Loucy (cell line): Measurements from ENCODE around the gene PRKACA.

ENCODE experiments used
- H2AFZ ChIP-seq: fragments of 200-600 bp; sonication (generic); 2 replicates; pipeline ENCODE4 v1.6.0; 2016; ENCODE audit warnings: antibody characterized with exemption, mild to moderate bottlenecking, low read length, moderate library complexity
- H3F3A ChIP-seq: fragments of 200-600 bp; 2 replicates; pipeline ENCODE4 v1.6.0; 2016; ENCODE audit warnings: antibody characterized with exemption, low read depth, mild to moderate bottlenecking
- H3K27me3 ChIP-seq: fragments of 200-600 bp; sonication (generic); 2 replicates; pipeline ENCODE4 v1.6.1; 2014; ENCODE audit warnings: low read length, mild to moderate bottlenecking; ENCODE audit not compliant: insufficient read depth, poor library complexity, severe bottlenecking
- H3K36me3 ChIP-seq: fragments of 200-600 bp; sonication (generic); 2 replicates; pipeline ENCODE4 v1.6.1; 2016; ENCODE audit warnings: low read length; ENCODE audit not compliant: insufficient read depth
- H3K4me1 ChIP-seq: fragments of 200-600 bp; sonication (generic); 2 replicates; pipeline ENCODE4 v1.5.1; 2014; ENCODE audit warnings: low read length, mild to moderate bottlenecking; ENCODE audit not compliant: insufficient read depth, poor library complexity, severe bottlenecking
- H3K4me2 ChIP-seq: fragments of 200-600 bp; sonication (generic); 2 replicates; pipeline ENCODE4 v1.6.0; 2014; ENCODE audit warnings: antibody characterized with exemption, low read length, low read depth, mild to moderate bottlenecking; ENCODE audit not compliant: poor library complexity, severe bottlenecking
- H3K4me3 ChIP-seq: fragments of 200-600 bp; sonication (generic); 2 replicates; pipeline ENCODE4 v1.5.1; 2014; ENCODE audit warnings: low read length, mild to moderate bottlenecking, mixed read lengths; ENCODE audit not compliant: poor library complexity, severe bottlenecking
- H3K79me2 ChIP-seq: fragments of 200-600 bp; sonication (generic); 2 replicates; pipeline ENCODE4 v1.6.1; 2014; ENCODE audit warnings: low read length; ENCODE audit not compliant: insufficient read depth
- H3K9ac ChIP-seq: fragments of 200-600 bp; sonication (generic); 2 replicates; pipeline ENCODE4 v1.6.0; 2014; ENCODE audit warnings: mild to moderate bottlenecking, low read depth, low read length, moderate library complexity; ENCODE audit not compliant: poor library complexity, severe bottlenecking
- H3K9me2 ChIP-seq: fragments of 200-600 bp; sonication (generic); replicated peaks from 2 replicates; pipeline ENCODE4 v1.6.1; 2016; ENCODE audit warnings: low read depth, low read length, mixed read lengths
- H3K9me3 ChIP-seq: fragments of 200-600 bp; sonication (generic); 2 replicates; pipeline ENCODE4 v1.6.1; 2014; ENCODE audit warnings: mild to moderate bottlenecking, antibody characterized with exemption, low read length, low read depth; ENCODE audit not compliant: insufficient read depth
- H4K20me1 ChIP-seq: fragments of 200-600 bp; sonication (generic); 2 replicates; pipeline ENCODE4 v1.6.0; 2014; ENCODE audit warnings: antibody characterized with exemption, low read length, mild to moderate bottlenecking; ENCODE audit not compliant: insufficient read depth, poor library complexity, severe bottlenecking
- EZH2phosphoT487 ChIP-seq: fragments of 200-600 bp; IDR thresholded peaks from 2 replicates; pipeline ENCODE4 v1.6.1; 2018; ENCODE audit warnings: antibody characterized with exemption, mild to moderate bottlenecking, moderate library complexity, borderline replicate concordance
- TF ChIP-seq, protein P1 (sequence below): fragments of 200-600 bp; sonication (generic); conservative IDR thresholded peaks from 2 replicates; pipeline ENCODE4 v1.5.1; 2014; ENCODE audit warnings: mild to moderate bottlenecking, antibody characterized with exemption, low read length

PRKACA gene

GRCh38 chr19:14066134-14066533, 51.4 kb downstream of the PRKACA start:
- H3K4me1 ChIP-seq = no peaks in the 10 kb centered on the region
- H3F3A ChIP-seq = no peaks in the 10 kb centered on the region
- H3K27me3 ChIP-seq = no peaks in the 10 kb centered on the region
- no peak for TF ChIP-seq EZH2phosphoT487
- TF ChIP-seq, protein P1, sequence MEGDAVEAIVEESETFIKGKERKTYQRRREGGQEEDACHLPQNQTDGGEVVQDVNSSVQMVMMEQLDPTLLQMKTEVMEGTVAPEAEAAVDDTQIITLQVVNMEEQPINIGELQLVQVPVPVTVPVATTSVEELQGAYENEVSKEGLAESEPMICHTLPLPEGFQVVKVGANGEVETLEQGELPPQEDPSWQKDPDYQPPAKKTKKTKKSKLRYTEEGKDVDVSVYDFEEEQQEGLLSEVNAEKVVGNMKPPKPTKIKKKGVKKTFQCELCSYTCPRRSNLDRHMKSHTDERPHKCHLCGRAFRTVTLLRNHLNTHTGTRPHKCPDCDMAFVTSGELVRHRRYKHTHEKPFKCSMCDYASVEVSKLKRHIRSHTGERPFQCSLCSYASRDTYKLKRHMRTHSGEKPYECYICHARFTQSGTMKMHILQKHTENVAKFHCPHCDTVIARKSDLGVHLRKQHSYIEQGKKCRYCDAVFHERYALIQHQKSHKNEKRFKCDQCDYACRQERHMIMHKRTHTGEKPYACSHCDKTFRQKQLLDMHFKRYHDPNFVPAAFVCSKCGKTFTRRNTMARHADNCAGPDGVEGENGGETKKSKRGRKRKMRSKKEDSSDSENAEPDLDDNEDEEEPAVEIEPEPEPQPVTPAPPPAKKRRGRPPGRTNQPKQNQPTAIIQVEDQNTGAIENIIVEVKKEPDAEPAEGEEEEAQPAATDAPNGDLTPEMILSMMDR = no peak
- no peaks in the 10 kb centered on the region for H3K9me3 ChIP-seq
- no peak overlapping the region for H3K9ac ChIP-seq
- no peaks in the 10 kb centered on the region for H4K20me1 ChIP-seq
- H3K79me2 ChIP-seq = no peaks in the 10 kb centered on the region
- no peak overlapping the region for H2AFZ ChIP-seq
- no peaks in the 10 kb centered on the region for H3K9me2 ChIP-seq
- H3K4me2 ChIP-seq = no peak overlapping the region
- no peak overlapping the region for H3K4me3 ChIP-seq
- H3K36me3 ChIP-seq = no peaks in the 10 kb centered on the region

GRCh38 chr19:14063105-14063504, 54.5 kb downstream of the PRKACA start:
- Histone ChIP-seq H3K9me2 (no peaks in the 10 kb centered on the region), H3K9me3 (no peaks in the 10 kb centered on the region), H4K20me1 (no peaks in the 10 kb centered on the region), H2AFZ (no peak overlapping the region), H3K79me2 (no peaks in the 10 kb centered on the region), H3K4me1 (no peaks in the 10 kb centered on the region), H3K4me2 (no peak overlapping the region), H3K4me3 (no peak overlapping the region), H3K36me3 (no peaks in the 10 kb centered on the region), H3K27me3 (no peaks in the 10 kb centered on the region), H3F3A (no peaks in the 10 kb centered on the region), H3K9ac (no peak overlapping the region)
- TF ChIP-seq, protein P1 = no peak
- TF ChIP-seq EZH2phosphoT487 = no peak

DNA sequence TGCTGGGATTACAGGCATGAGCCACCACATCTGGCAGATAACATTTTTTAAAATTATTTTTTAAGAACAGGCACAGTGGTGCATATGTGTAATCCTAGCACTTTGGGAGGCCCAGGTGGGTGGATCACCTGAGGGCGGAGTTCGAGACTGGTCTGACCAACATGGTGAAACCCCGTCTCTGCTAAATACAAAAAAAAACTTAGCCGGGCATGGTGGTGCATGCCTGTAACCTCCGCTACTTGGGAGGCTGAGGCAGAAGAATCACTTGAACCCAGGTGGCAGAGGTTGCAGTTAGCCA, 55.1 kb downstream of the PRKACA start:
- Histone ChIP-seq H3K36me3 (no peaks in the 10 kb centered on the region), H2AFZ (no peak overlapping the region), H3K4me2 (no peak overlapping the region), H3F3A (no peaks in the 10 kb centered on the region), H3K79me2 (no peaks in the 10 kb centered on the region), H3K4me1 (no peaks in the 10 kb centered on the region), H3K27me3 (no peaks in the 10 kb centered on the region), H3K9me2 (no peaks in the 10 kb centered on the region), H3K9me3 (no peaks in the 10 kb centered on the region), H4K20me1 (no peaks in the 10 kb centered on the region), H3K4me3 (no peak overlapping the region), H3K9ac (no peak overlapping the region)
- TF ChIP-seq, protein P1 = no peak
- TF ChIP-seq EZH2phosphoT487 = no peak
